Lower leg skin (tissue), 4 donors: ENCODE data around the gene SLC35A3. TPM values are rescaled to one million over a fixed set of nuclear protein-coding genes. Genes with fewer than 3 reads are reported as not detected.
"Not testable (repeated sequence)": the region's sequence is repeated elsewhere in the genome, so short reads cannot be mapped to it uniquely, and the experiment has no call there.

Experiments
- DNase-seq, 2 donors: peaks; one replicate each; pipeline ENCODE4 v3.0.0-alpha.2; 2019; ENCODE audit warnings: low spot score in 2 of 2
- H3K4me3 ChIP-seq: fragments of 200-600 bp; sonication (generic); 2 replicates; pipeline ENCODE4 v1.5.1; 2017; ENCODE audit warnings: mild to moderate bottlenecking, low read depth; ENCODE audit not compliant: poor library complexity, severe bottlenecking
- CTCF ChIP-seq, 3 donors: fragments of 450-650 bp; IDR thresholded peaks; one replicate each; pipeline ENCODE4 v1.5.1; 2016; ENCODE audit warnings: antibody characterized with exemption in 3 of 3, mild to moderate bottlenecking in 3 of 3, moderate library complexity in 2 of 3
- POLR2A ChIP-seq, 2 donors: fragments of 450-650 bp; IDR thresholded peaks; one replicate each; pipeline ENCODE4 v1.6.1; 2016 to 2017; ENCODE audit warnings: antibody characterized with exemption in 2 of 2, mild to moderate bottlenecking in 1 of 2, moderate library complexity in 1 of 2
- WGBS, 2 donors: methylation state at CpG; one replicate each; pipeline ENCODE4 v1.1.5; 2018; 5-methylcytosine and 5-hydroxymethylcytosine counted together
- intact Hi-C: fragments of 100-400 bp; cut with DNase I; formaldehyde crosslinking; loops from one replicate; pipeline ENCODE4 v1.15.0; 2023; ENCODE audit warnings: low total_unique reads
- total RNA-seq, 4 donors: library from RNA; depleted of rRNA; stranded (reverse); fragments of >200 nt; gene quantifications; one replicate each; pipeline ENCODE4 v1.1.0, GENCODE V29; 2016

Gene SLC35A3
- total RNA-seq, 4 donors from 2014 or later: 19.6 to 23.9 (median 22.4) TPM

DNA sequence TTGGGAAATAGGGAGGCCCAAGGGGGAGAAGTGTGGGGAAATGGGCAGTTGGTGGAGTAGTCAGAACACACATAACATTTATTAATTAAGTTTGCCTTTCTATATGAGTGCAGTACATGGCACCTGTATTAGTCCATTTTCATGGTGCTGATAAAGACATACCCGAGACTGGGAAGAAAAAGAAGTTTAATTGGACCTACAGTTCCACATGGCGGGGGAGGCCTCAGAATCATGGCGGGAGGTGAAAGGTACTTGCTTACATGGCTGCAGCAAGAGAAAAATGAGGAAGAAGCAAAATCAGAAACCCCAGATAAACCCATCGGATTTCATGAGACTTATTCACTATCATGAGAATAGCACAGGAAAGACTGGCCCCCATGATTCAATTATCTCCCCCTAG, 1.6 kb upstream of the SLC35A3 start:
- no peak for DNase-seq
- 97% methylated on average over 4 of the region's 4 CpGs for WGBS, 2 donors
- TF ChIP-seq POLR2A (IDR thresholded peaks at IDR 0.05) (no peak), CTCF (IDR thresholded peaks at IDR 0.05) (no peak)
- no peak overlapping the region for H3K4me3 ChIP-seq
- intact Hi-C loops: no loop called here

GRCh38 chr1:99969260-99969728, 502 bp upstream of the SLC35A3 start:
- intact Hi-C loops: no loop called here
- DNase-seq: no peak
- H3K4me3 ChIP-seq: peak overlapping the region; percentile 72
- TF ChIP-seq POLR2A (IDR thresholded peaks at IDR 0.05) (no peak), CTCF (IDR thresholded peaks at IDR 0.05) (no peak)
- 7 to 8% methylated on average over 6 of the region's 6 CpGs for WGBS, 2 donors

DNA sequence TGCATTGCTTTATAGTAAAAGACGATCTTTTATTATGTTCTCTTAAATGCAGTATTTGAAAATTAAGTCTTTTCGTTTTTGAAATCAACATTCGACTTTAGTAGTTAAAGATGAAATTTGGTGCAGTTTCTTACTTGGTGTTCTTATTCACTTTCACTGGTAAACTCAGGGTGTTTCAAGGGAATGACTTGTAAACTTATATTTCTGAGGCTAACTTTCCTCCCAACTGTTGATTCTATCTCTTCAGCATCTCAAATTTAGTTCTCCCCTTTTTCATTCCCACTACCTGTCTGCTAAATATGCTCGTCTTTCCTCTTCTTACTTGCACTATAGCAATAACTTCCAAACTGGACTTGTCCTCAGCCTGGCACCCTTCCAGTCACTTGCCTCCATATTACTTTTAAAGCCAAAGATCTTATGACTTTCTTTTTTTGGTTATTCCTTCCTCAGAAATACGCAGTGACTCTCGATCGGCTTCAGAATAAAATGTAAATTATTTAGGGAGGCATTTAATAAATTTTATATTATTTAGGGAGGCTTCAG, 988 bp downstream of the SLC35A3 start:
- WGBS, 2 donors: 52 to 53% methylated on average over 7 of the region's 7 CpGs
- intact Hi-C loops: loop anchor here (5.0 kb wide), 1 partner anchor 1883 kb away; no protein-coding TSS in a partner anchor
- DNase-seq: no peak

DNA sequence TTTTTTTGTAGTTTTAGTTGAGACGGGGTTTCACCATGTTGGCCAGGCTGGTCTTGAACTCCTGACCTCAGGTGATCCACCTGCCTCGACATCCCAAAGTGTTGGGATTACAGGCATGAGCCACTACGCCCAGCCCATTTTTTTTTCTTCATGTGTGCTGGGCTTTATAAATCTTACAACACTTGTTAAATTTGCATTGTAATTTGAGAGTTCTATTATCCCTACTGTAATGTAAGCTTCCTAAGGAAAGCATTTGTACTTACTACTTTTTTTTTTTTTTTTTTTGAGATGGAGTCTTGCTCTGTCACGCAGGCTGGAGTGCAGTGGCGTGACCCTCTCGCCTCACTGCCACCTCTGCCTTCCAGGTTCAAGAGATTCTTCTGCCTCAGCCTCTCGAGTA, 2.3 kb downstream of the SLC35A3 start:
- 92 to 95% methylated on average over 7 of the region's 7 CpGs for WGBS, 2 donors
- DNase-seq, H3K4me3 ChIP-seq: not testable (repeated sequence)
- intact Hi-C loops: loop anchor here (5.0 kb wide), 1 partner anchor 1885 kb away; no protein-coding TSS in a partner anchor

More for the DNA sequence above, 988 bp downstream of the SLC35A3 start:
- H3K4me3 ChIP-seq: peak overlapping the region; percentile 72
- TF ChIP-seq CTCF (IDR thresholded peaks at IDR 0.05) (no peak), POLR2A (IDR thresholded peaks at IDR 0.05) (no peak)

- 74 to 92% methylated on average over 3 of the region's 3 CpGs for WGBS, 2 donors
- intact Hi-C loops: no loop called here
- DNase-seq: no peak
- H3K4me3 ChIP-seq: no peak overlapping the region
- TF ChIP-seq CTCF (IDR thresholded peaks at IDR 0.05) (no peak), POLR2A (IDR thresholded peaks at IDR 0.05) (no peak)
Measured at GRCh38 chr1:99975529-99975928, 5.7 kb downstream of the SLC35A3 start.

- DNase-seq, intact Hi-C loops, H3K4me3 ChIP-seq: not testable (repeated sequence)
- WGBS, 2 donors: 86 to 88% methylated on average over 12 of the region's 12 CpGs
Measured at GRCh38 chr1:99977326-99977725, 7.5 kb downstream of the SLC35A3 start.

DNA sequence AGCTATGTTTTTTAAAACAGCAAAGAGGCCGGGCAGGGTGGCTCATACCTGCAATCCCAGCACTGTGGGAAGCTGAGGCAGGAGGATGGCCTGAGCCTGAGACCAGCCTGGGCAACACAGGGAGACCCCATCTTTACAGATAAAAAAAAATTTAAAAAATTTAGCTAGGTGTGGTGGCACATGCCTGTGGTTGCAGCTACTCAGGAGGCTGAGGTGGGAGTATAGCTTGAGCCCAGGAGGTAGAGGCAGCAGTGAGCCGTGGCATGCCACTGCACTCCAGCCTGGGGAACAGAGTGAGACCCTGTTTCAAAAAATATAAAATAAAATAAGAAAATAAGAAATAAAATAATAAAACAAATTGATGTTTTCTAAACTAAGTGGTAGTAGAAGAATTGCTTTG, 8.4 kb downstream of the SLC35A3 start:
- intact Hi-C loops: no loop called here
- WGBS, 2 donors: 95 to 97% methylated on average over 2 of the region's 2 CpGs

More for the DNA sequence above, 8.4 kb downstream of the SLC35A3 start:
- DNase-seq: no peak
- no peak overlapping the region for H3K4me3 ChIP-seq
- TF ChIP-seq POLR2A (IDR thresholded peaks at IDR 0.05) (no peak), CTCF (IDR thresholded peaks at IDR 0.05) (no peak)
